ENCODE measurements around the gene STN1. TPM values are rescaled to one million over a fixed set of nuclear protein-coding genes. Genes with fewer than 3 reads are reported as not detected.
A peak's percentile ranks its signal among the peaks of the same experiment; 100 is the strongest.
"Not testable (repeated sequence)": the region's sequence is repeated elsewhere in the genome, so short reads cannot be mapped to it uniquely, and the experiment has no call there.

Gene STN1
- total RNA-seq, 1 donor from 2014 or later: 23.6 TPM

DNA sequence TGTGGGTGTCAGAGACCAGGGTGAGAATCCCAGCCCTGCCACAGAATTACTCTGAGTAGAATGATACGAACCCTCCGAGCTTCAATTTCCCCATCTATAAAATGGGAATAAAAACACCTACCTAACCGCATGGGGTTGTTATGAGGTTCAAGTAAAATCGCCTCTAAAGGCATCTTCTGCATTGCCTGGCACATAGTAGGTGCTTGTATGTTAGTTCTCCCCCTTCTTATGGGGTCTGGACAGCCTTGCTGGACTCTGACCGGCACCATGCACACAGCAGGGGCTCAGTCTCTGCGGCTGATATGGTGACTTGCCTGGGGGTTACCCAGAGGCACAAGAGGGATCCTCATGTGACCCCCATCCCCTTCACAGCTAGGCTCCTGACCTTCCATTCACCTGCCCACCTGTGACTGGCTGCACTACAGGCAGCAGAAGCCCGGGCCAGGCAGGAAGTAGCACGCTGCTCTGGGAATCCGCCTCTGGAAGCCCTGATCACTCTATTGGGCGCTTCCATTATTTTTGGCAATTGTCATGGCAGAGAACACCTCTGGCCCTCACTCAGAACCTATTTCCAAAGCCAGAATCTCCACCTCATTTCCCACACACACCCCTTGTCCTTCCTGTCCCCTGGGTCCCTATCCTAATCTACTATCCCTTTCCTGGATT, 68.6 kb downstream of the STN1 start:
- Mint-ChIP-seq H3K36me3 (ENCODE audit: low read depth) (no peaks in the 10 kb centered on the region), H3K27me3 (peaks cover 52% of the 10 kb centered on the region), H3K9me3 (no peaks in the 10 kb centered on the region), H3K27ac (no peak overlapping the region), H3K4me1 (peaks cover 23% of the 10 kb centered on the region), H3K4me3 (no peak overlapping the region)
- intact Hi-C loops (cut with micrococcal nuclease): no loop called here
- DNase-seq: no peak

- no peak overlapping the region for H3K27ac Mint-ChIP-seq
- peaks cover 39% of the 10 kb centered on the region for H3K27me3 Mint-ChIP-seq
- DNase-seq: peak; percentile 68
- no peaks in the 10 kb centered on the region for H3K36me3 Mint-ChIP-seq (ENCODE audit: low read depth)
- H3K4me3 Mint-ChIP-seq: no peak overlapping the region
- intact Hi-C loops (cut with micrococcal nuclease): no loop called here
- H3K4me1 Mint-ChIP-seq: peaks cover 21% of the 10 kb centered on the region
- no peaks in the 10 kb centered on the region for H3K9me3 Mint-ChIP-seq
These were observed 70.0 kb downstream of the STN1 start for GRCh38 chr10:103847909-103848468.

DNA sequence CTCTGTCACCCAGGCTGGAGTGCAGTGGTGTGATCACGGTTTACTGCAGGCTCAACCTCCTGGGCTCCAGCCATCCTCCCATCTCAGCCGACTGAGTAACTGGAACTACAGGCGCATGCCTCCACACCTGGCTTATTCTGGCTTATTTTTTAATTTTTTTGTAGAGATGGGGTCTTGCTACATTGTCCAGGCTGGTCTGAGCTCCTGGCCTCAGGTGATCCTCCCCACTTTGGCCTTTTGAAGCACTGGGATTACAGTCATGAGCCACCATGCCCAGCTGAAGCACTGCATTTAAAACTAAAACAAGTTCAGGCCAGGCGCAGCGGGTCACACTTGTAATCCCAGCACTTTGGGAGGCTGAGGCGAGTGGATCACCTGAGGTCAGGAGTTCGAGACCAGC, 70.6 kb downstream of the STN1 start:
- H3K36me3 Mint-ChIP-seq (ENCODE audit: low read depth): no peaks in the 10 kb centered on the region
- intact Hi-C loops (cut with micrococcal nuclease): no loop called here

DNA sequence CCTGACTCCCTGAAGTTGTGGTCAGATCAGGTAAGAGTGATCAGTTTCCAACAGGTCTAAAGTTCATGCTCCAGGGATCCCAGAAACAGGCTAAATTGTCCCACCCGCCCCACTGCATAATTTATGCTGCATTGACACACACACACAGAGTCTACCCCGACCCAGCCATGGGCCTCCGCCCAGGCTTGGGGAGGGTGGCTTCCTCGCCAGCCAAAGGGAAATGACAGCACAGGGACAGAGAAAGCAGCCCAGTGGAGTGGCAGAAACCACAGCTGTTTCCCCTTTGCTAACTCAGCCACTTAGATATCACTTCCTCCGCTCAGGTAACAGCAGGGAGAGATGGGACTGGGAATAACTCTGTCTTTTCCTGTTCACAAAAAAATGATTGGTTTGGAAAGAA, 72.0 kb downstream of the STN1 start:
- Mint-ChIP-seq H3K27ac (peak overlapping the region; percentile 8), H3K36me3 (ENCODE audit: low read depth) (no peaks in the 10 kb centered on the region)
- intact Hi-C loops (cut with micrococcal nuclease): no loop called here

More for the DNA sequence above, 70.6 kb downstream of the STN1 start:
- Mint-ChIP-seq H3K9me3 (no peaks in the 10 kb centered on the region), H3K27ac (no peak overlapping the region), H3K4me3 (no peak overlapping the region), H3K4me1 (peaks cover 19% of the 10 kb centered on the region), H3K27me3 (peaks cover 32% of the 10 kb centered on the region)
- no peak for DNase-seq

DNA sequence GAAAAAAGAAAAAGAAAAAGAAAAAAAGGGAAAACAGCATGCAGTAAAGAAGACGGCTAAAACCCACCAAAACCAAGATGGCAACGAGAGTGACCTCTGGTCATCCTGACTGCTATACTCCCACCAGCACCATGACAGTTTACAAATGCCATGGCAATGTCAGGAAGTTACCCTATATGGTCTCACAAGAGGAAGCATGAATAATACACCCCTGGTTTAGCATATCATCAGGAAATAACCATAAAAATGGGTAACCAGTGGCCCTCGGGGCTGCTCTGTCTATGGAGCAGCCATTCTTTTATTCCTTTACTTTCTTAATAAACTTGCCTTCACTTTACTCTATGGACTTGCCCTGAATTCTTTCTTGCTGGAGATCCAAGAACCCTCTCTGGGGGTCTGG, 72.6 kb downstream of the STN1 start:
- H3K36me3 Mint-ChIP-seq (ENCODE audit: low read depth); H3K27ac Mint-ChIP-seq; intact Hi-C loops (cut with micrococcal nuclease): not testable (repeated sequence)

More for the DNA sequence above, 72.0 kb downstream of the STN1 start:
- Mint-ChIP-seq H3K9me3 (no peaks in the 10 kb centered on the region), H3K27me3 (peaks cover 20% of the 10 kb centered on the region), H3K4me3 (peak overlapping the region; percentile 50), H3K4me1 (peaks cover 19% of the 10 kb centered on the region)
- DNase-seq: peak; percentile 85

GRCh38 chr10:103843854-103844570, 74.0 kb downstream of the STN1 start:
- DNase-seq: no peak
- intact Hi-C loops (cut with micrococcal nuclease): no loop called here
- Mint-ChIP-seq H3K4me1 (peaks cover 19% of the 10 kb centered on the region), H3K27me3 (peaks cover 4% of the 10 kb centered on the region), H3K27ac (no peak overlapping the region), H3K4me3 (no peak overlapping the region), H3K36me3 (ENCODE audit: low read depth) (no peaks in the 10 kb centered on the region), H3K9me3 (no peaks in the 10 kb centered on the region)

More for the DNA sequence above, 72.6 kb downstream of the STN1 start:
- Mint-ChIP-seq H3K4me3 (peak overlapping the region; percentile 50), H3K27me3 (peaks cover 13% of the 10 kb centered on the region), H3K4me1 (peaks cover 19% of the 10 kb centered on the region)
- H3K9me3 Mint-ChIP-seq, DNase-seq: not testable (repeated sequence)

GRCh38 chr10:103843045-103843444, 74.9 kb downstream of the STN1 start:
- Mint-ChIP-seq H3K36me3 (ENCODE audit: low read depth) (no peaks in the 10 kb centered on the region), H3K4me1 (peaks cover 17% of the 10 kb centered on the region), H3K27me3 (no peaks in the 10 kb centered on the region), H3K4me3 (no peak overlapping the region), H3K9me3 (no peaks in the 10 kb centered on the region), H3K27ac (no peak overlapping the region)
- DNase-seq: no peak
- intact Hi-C loops (cut with micrococcal nuclease): no loop called here

DNA sequence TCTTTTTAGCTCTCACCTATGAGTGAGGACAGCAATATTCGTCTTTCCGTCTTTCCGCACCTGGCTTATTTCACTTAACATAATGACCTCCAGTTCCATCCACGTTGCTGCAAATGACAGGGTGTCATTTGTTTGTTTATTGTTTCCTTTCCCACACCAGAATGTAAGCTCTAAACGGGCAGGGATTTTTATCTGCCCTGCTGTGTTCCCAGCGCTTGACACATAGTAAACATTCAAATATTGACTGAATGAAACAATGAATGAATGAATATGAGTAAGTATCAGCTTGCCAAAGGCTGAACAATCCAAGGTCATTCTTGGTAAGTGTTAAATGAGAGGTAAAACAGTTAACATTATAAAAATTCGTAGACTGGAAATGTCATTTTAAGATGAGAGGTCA, 75.4 kb downstream of the STN1 start:
- H3K4me1 Mint-ChIP-seq: peaks cover 17% of the 10 kb centered on the region
- H3K36me3 Mint-ChIP-seq (ENCODE audit: low read depth): no peaks in the 10 kb centered on the region
- no peaks in the 10 kb centered on the region for H3K27me3 Mint-ChIP-seq
- no peaks in the 10 kb centered on the region for H3K9me3 Mint-ChIP-seq
- H3K4me3 Mint-ChIP-seq: no peak overlapping the region
- H3K27ac Mint-ChIP-seq: no peak overlapping the region
- intact Hi-C loops (cut with micrococcal nuclease): no loop called here
- DNase-seq: no peak

DNA sequence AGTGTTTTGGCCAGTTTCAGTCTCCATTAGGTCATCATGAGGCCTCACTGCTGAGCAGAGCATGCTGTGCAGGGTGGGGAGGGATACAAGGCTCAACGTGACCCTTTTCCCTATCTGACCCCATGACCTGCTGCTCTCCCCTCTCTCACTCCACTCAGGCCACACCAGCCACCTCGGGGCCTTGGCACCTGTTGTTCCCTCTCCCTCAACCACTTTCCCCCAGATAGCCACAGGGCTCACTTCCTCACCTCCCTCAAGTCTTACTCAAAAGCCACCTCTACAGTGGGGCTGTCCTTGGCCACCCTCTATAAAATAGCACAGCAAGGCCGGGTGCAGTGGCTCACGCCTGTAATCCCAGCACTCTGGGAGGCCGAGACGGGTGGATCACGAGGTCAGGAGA, 76.5 kb downstream of the STN1 start:
- DNase-seq: no peak
- Mint-ChIP-seq H3K36me3 (ENCODE audit: low read depth) (no peaks in the 10 kb centered on the region), H3K4me1 (peaks cover 13% of the 10 kb centered on the region), H3K4me3 (no peak overlapping the region), H3K27me3 (no peaks in the 10 kb centered on the region), H3K27ac (no peak overlapping the region), H3K9me3 (no peaks in the 10 kb centered on the region)
- intact Hi-C loops (cut with micrococcal nuclease): no loop called here

- Mint-ChIP-seq H3K4me3 (no peak overlapping the region), H3K27ac (no peak overlapping the region), H3K9me3 (no peaks in the 10 kb centered on the region), H3K27me3 (no peaks in the 10 kb centered on the region), H3K4me1 (peaks cover 4% of the 10 kb centered on the region), H3K36me3 (ENCODE audit: low read depth) (no peaks in the 10 kb centered on the region)
- no peak for DNase-seq
- intact Hi-C loops (cut with micrococcal nuclease): no loop called here
These were observed 77.3 kb downstream of the STN1 start for GRCh38 chr10:103840740-103841070.

GRCh38 chr10:103839872-103840739, 77.9 kb downstream of the STN1 start:
- Mint-ChIP-seq H3K27ac (no peak overlapping the region), H3K36me3 (ENCODE audit: low read depth) (no peaks in the 10 kb centered on the region), H3K9me3 (no peaks in the 10 kb centered on the region), H3K4me3 (no peak overlapping the region), H3K27me3 (no peaks in the 10 kb centered on the region), H3K4me1 (no peaks in the 10 kb centered on the region)
- intact Hi-C loops (cut with micrococcal nuclease): no loop called here
- DNase-seq: no peak

- no peak for DNase-seq
- H3K27ac Mint-ChIP-seq: no peak overlapping the region
- H3K4me1 Mint-ChIP-seq: no peaks in the 10 kb centered on the region
These were observed 78.5 kb downstream of the STN1 start for GRCh38 chr10:103839519-103839871.

DNA sequence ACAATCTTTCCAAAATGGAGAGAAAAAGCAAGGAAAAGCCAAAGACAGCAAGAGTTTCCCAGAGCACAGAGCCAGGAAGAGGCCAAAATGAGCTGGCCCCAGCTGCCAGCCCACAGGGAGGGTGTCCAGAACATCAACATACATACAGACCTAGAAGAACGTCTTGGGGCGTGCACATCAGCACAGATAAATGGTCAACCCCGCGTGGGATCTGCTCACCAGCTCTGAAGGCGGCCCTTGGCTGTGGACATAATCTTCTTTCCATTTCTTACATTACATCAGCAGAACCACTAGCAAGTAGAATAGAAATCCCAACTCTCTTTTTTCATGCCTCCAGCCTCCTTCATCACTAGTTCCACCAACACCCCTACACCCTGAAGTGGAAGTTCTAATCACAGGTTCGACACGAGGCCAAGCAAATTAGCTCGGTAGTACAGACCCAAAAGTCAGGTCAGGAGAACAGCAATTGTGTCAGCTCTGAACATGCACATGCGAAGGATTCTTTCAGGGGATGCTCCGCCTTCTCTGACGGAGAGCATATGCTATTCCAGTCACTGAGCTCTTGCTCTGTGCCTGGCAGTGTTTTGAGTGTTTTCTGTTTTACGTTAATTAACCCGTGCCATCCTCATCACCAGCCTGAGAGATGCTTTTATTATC, 79.0 kb downstream of the STN1 start:
- Mint-ChIP-seq H3K27ac (no peak overlapping the region), H3K9me3 (no peaks in the 10 kb centered on the region), H3K4me1 (no peaks in the 10 kb centered on the region), H3K36me3 (ENCODE audit: low read depth) (no peaks in the 10 kb centered on the region), H3K4me3 (no peak overlapping the region), H3K27me3 (no peaks in the 10 kb centered on the region)
- no peak for DNase-seq
- intact Hi-C loops (cut with micrococcal nuclease): no loop called here

More at GRCh38 chr10:103839519-103839871, 78.5 kb downstream of the STN1 start:
- intact Hi-C loops (cut with micrococcal nuclease): no loop called here
- no peaks in the 10 kb centered on the region for H3K27me3 Mint-ChIP-seq
- H3K4me3 Mint-ChIP-seq: no peak overlapping the region
- no peaks in the 10 kb centered on the region for H3K9me3 Mint-ChIP-seq
- no peaks in the 10 kb centered on the region for H3K36me3 Mint-ChIP-seq (ENCODE audit: low read depth)

Measured in activated CD4-positive, alpha-beta T cell treated with anti-CD3 and anti-CD28 coated beads, Interleukin-2, amount 10 ng/mL, durations not matched to agents 24 days and 14 days (primary cell).